ENCODE results near the gene GGACT. TPM values are rescaled to one million over a fixed set of nuclear protein-coding genes. Genes with fewer than 3 reads are reported as not detected.
A peak's percentile ranks its signal among the peaks of the same experiment; 100 is the strongest.

The GGACT gene
- polyA plus RNA-seq, 3 donors: 1.7 to 8.3 (median 6.5) TPM

DNA sequence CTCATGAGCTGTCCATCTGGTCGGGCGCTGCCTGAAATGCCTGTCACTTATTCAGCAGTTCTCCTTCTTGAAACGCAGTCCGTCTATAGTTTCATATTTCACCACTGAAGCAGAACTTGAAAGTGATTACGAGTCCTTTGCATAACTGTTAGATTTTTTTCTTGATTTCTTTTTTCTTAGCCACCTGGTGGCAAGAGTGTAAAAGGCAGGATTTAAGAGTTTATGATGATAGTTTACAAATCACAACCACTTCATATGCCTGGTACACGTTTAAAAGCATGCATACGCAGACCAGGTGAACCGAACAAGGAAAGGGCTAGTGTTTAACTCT is 45.8 kb downstream of the GGACT start:
- Mint-ChIP-seq H3K27ac (peak overlapping the region in 1 of 7 donors; percentile 16), H3K4me1 (peaks cover 6% of the 10 kb centered on the region)

More for the DNA sequence above, 45.8 kb downstream of the GGACT start:
- H4K20me1 ChIP-seq (ENCODE audit: insufficient read depth, low read length): no peaks in the 10 kb centered on the region
- peak; percentile 44 to 62 (median 50) for DNase-seq
- H3K36me3 ChIP-seq (replicated peaks in 1 of 2; ENCODE audit: control insufficient read depth in 1 of 2, insufficient read depth in 2 of 2, low read length in 2 of 2): no peaks in the 10 kb centered on the region
- H3K4me1 ChIP-seq (ENCODE audit: control insufficient read depth in 1 of 2, insufficient read depth in 2 of 2, low read length in 2 of 2): peaks cover 4 to 5% of the 10 kb centered on the region in 2 donors
- H3K4me3 ChIP-seq (replicated peaks in 1 of 3; ENCODE audit: low read depth in 2 of 3, low read length in 3 of 3): no peak overlapping the region
- H3K9me3 ChIP-seq (replicated peaks in 1 of 2; ENCODE audit: control insufficient read depth in 1 of 2, insufficient read depth in 1 of 2, low read length in 2 of 2): no peaks in the 10 kb centered on the region
- H3K4me2 ChIP-seq (replicated peaks; ENCODE audit: extremely low read depth, low read length, poor library complexity, severe bottlenecking): no peak overlapping the region
- intact Hi-C loops (cut with micrococcal nuclease): loop anchor here in 1 of 2 donors (10.0 kb wide), 1 partner anchor 888 kb away; no protein-coding TSS in a partner anchor
- no peak overlapping the region for H3K27ac ChIP-seq (ENCODE audit: low read depth in 1 of 2, low read length in 2 of 2)
- no peaks in the 10 kb centered on the region for H3K27me3 ChIP-seq (ENCODE audit: control insufficient read depth in 2 of 2, insufficient read depth in 2 of 2, low read length in 2 of 2)
- no peaks in the 10 kb centered on the region for H3K79me2 ChIP-seq (ENCODE audit: insufficient read depth, low read length)
- peak; percentile 69 for TF ChIP-seq CTCF (IDR thresholded peaks at IDR 0.05)
- Mint-ChIP-seq H3K27me3 (ENCODE audit: low read depth in 3 of 3) (peaks cover 0 to 6% (median 2%) of the 10 kb centered on the region in 3 donors), H3K36me3 (peaks cover 0 to 3% of the 10 kb centered on the region in 2 donors), H3K4me3 (peak overlapping the region in 1 of 2 donors; percentile 53), H3K9me3 (no peaks in the 10 kb centered on the region)
- H3K9ac ChIP-seq (ENCODE audit: insufficient read depth, low read length, poor library complexity, severe bottlenecking): no peak overlapping the region
- H2AFZ ChIP-seq (ENCODE audit: insufficient read depth, low read depth, low read length, poor library complexity, severe bottlenecking): no peak overlapping the region
- WGBS (ENCODE audit: insufficient coverage): no CpG with 5 or more reads among the region's 8 CpGs

Data from CD14-positive monocyte (primary cell).